Loucy (cell line): ENCODE results near the gene TGOLN2.

Experiments used
- EZH2phosphoT487 ChIP-seq: fragments of 200-600 bp; IDR thresholded peaks from 2 replicates; pipeline ENCODE4 v1.6.1; 2018; ENCODE audit warnings: antibody characterized with exemption, mild to moderate bottlenecking, moderate library complexity, borderline replicate concordance
- TF ChIP-seq, protein P1 (sequence below): fragments of 200-600 bp; sonication (generic); conservative IDR thresholded peaks from 2 replicates; pipeline ENCODE4 v1.5.1; 2014; ENCODE audit warnings: mild to moderate bottlenecking, antibody characterized with exemption, low read length

DNA sequence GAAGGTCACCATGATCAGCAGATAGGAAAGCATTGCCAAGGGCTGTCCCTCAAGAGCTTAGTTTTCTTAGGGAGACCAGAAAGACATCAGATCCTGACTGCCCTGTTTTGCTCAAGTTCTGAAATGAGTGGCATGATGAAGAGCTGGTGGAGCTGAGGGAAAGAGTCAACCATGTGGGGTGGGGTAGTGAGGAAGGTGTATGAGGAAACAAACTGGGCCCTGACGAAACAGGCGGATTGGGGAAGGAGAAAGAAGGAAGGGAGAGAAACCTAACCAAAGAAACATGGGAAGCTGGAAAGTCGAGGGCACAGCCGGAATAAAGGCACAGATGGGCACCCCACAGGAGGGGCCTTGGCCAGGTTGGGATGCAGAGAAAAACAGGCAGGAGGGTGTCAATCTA, 8.0 kb downstream of the TGOLN2 start:
- TF ChIP-seq, protein P1, sequence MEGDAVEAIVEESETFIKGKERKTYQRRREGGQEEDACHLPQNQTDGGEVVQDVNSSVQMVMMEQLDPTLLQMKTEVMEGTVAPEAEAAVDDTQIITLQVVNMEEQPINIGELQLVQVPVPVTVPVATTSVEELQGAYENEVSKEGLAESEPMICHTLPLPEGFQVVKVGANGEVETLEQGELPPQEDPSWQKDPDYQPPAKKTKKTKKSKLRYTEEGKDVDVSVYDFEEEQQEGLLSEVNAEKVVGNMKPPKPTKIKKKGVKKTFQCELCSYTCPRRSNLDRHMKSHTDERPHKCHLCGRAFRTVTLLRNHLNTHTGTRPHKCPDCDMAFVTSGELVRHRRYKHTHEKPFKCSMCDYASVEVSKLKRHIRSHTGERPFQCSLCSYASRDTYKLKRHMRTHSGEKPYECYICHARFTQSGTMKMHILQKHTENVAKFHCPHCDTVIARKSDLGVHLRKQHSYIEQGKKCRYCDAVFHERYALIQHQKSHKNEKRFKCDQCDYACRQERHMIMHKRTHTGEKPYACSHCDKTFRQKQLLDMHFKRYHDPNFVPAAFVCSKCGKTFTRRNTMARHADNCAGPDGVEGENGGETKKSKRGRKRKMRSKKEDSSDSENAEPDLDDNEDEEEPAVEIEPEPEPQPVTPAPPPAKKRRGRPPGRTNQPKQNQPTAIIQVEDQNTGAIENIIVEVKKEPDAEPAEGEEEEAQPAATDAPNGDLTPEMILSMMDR = no peak
- TF ChIP-seq EZH2phosphoT487 = no peak
